ENCODE data around the gene ZNF385D.

ZNF385D gene

GRCh38 chr3:21464746-21465145 lies 286.3 kb downstream of the ZNF385D start:
- TF ChIP-seq ESRRG (CRISPR knock-in tag; IDR thresholded peaks at IDR 0.05) = no peak
- TF ChIP-seq ZNF8 (CRISPR knock-in tag; IDR thresholded peaks at IDR 0.05) = no peak
- TF ChIP-seq PPARA (CRISPR knock-in tag; IDR thresholded peaks at IDR 0.05; ENCODE audit: borderline replicate concordance) = no peak
- TF ChIP-seq ZFP3 (CRISPR knock-in tag; IDR thresholded peaks at IDR 0.05) = no peak
- TF ChIP-seq SNAI2 (CRISPR knock-in tag; IDR thresholded peaks at IDR 0.05) = no peak
- TF ChIP-seq POU6F1 (CRISPR knock-in tag; IDR thresholded peaks at IDR 0.05; ENCODE audit: borderline replicate concordance, low read depth) = no peak
- TF ChIP-seq ZFP30 (CRISPR knock-in tag; IDR thresholded peaks at IDR 0.05) = no peak
- TF ChIP-seq TCF4 (CRISPR knock-in tag; IDR thresholded peaks at IDR 0.05; ENCODE audit: borderline replicate concordance) = no peak
- no peak for TF ChIP-seq ISL1 (CRISPR knock-in tag; IDR thresholded peaks at IDR 0.05)
- TF ChIP-seq PATZ1 (CRISPR knock-in tag; IDR thresholded peaks at IDR 0.05; ENCODE audit: borderline replicate concordance) = no peak
- TF ChIP-seq ZC3H10 (CRISPR knock-in tag; IDR thresholded peaks at IDR 0.05) = no peak
- no peak for TF ChIP-seq ARNTL (CRISPR knock-in tag; IDR thresholded peaks at IDR 0.05; ENCODE audit: borderline replicate concordance, low read depth)
- no peak for TF ChIP-seq RARB (CRISPR knock-in tag; IDR thresholded peaks at IDR 0.05)
- TF ChIP-seq CSDC2 (CRISPR knock-in tag; IDR thresholded peaks at IDR 0.05) = no peak
- ATAC-seq = no peak

- ATAC-seq = no peak
- TF ChIP-seq ZNF565 (CRISPR knock-in tag; conservative IDR thresholded peaks at IDR 0.05; ENCODE audit: low read depth) (no peak), CREB5 (CRISPR knock-in tag; IDR thresholded peaks at IDR 0.05; ENCODE audit: low read depth) (no peak), RARB (CRISPR knock-in tag; IDR thresholded peaks at IDR 0.05) (no peak), ZC3H10 (CRISPR knock-in tag; IDR thresholded peaks at IDR 0.05) (no peak), ZNF8 (CRISPR knock-in tag; IDR thresholded peaks at IDR 0.05) (no peak), ISL1 (CRISPR knock-in tag; IDR thresholded peaks at IDR 0.05) (no peak), OSR1 (CRISPR knock-in tag; IDR thresholded peaks at IDR 0.05) (no peak), ZNF70 (CRISPR knock-in tag; IDR thresholded peaks at IDR 0.05) (no peak), ESRRG (CRISPR knock-in tag; IDR thresholded peaks at IDR 0.05) (no peak), PATZ1 (CRISPR knock-in tag; IDR thresholded peaks at IDR 0.05; ENCODE audit: borderline replicate concordance) (no peak), CSRNP3 (CRISPR knock-in tag; IDR thresholded peaks at IDR 0.05) (no peak), ZFP3 (CRISPR knock-in tag; IDR thresholded peaks at IDR 0.05) (no peak), PPARA (CRISPR knock-in tag; IDR thresholded peaks at IDR 0.05; ENCODE audit: borderline replicate concordance) (no peak), ARNTL (CRISPR knock-in tag; IDR thresholded peaks at IDR 0.05; ENCODE audit: borderline replicate concordance, low read depth) (no peak), TCF4 (CRISPR knock-in tag; IDR thresholded peaks at IDR 0.05; ENCODE audit: borderline replicate concordance) (no peak), TOX (CRISPR knock-in tag; IDR thresholded peaks at IDR 0.05; ENCODE audit: borderline replicate concordance) (no peak), POU6F1 (CRISPR knock-in tag; IDR thresholded peaks at IDR 0.05; ENCODE audit: borderline replicate concordance, low read depth) (no peak), CSDC2 (CRISPR knock-in tag; IDR thresholded peaks at IDR 0.05) (no peak)
These were observed 287.7 kb downstream of the ZNF385D start for GRCh38 chr3:21463319-21463718.

All from SK-N-SH treated with all-trans-retinoic acid at 6 μM for 48 hours (cell line).